GM12875 (cell line): ENCODE data around the gene NCK2.

Experiments
- H3K4me3 ChIP-seq: one replicate; pipeline ENCODE4 v1.5.1; 2011; ENCODE audit warnings: low read depth, low read length, control low read depth
- CTCF ChIP-seq: IDR thresholded peaks from 2 replicates; pipeline ENCODE4 v1.5.1; 2011; ENCODE audit warnings: low read depth, mild to moderate bottlenecking, control low read depth, inconsistent platforms, low read length, moderate library complexity, borderline replicate concordance; ENCODE audit not compliant: insufficient read depth

The NCK2 gene

DNA sequence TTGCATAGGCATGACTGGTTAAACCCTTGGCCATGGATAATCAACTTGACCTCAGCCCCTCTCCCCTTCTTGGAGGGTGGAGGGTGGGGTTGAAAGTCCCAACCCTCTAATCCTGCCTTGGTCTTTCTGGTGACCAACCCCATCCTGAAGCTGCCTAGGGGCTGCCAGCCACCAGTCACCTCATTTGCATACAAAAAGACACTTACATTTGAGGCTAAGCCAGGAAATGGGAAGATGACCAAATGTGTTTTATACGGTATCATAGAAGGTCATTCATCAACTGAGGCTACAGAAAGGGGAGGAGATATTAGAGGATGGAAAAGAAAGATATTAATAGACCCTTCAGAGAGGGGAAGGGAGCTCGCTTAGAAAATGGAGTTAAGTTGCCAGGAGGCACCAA lies 96.8 kb downstream of the NCK2 start:
- no peak overlapping the region for H3K4me3 ChIP-seq
- TF ChIP-seq CTCF, result no peak

DNA sequence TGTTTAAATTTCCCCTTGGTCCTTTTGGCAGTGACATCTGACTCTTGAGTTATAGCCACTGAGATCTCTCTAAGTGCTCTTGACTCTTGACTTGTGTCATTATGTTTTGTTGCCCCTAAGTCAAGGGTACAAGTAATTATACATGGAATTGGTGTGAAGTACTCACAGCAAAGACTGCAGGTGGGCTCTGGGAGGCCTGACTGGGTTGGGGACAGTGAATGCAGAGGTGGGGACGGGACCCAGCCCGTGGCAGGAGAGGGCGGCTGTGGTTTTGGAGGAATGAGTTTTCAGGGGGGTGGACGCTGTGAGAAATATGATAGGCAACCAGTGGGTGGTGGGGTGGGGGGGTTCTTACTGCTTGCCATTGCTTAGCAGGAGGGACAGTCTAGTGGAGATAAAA lies 97.8 kb downstream of the NCK2 start:
- TF ChIP-seq CTCF, result no peak
- no peak overlapping the region for H3K4me3 ChIP-seq

GRCh38 chr2:105843476-105844374 lies 99.0 kb downstream of the NCK2 start:
- no peak for TF ChIP-seq CTCF
- H3K4me3 ChIP-seq, result no peak overlapping the region

DNA sequence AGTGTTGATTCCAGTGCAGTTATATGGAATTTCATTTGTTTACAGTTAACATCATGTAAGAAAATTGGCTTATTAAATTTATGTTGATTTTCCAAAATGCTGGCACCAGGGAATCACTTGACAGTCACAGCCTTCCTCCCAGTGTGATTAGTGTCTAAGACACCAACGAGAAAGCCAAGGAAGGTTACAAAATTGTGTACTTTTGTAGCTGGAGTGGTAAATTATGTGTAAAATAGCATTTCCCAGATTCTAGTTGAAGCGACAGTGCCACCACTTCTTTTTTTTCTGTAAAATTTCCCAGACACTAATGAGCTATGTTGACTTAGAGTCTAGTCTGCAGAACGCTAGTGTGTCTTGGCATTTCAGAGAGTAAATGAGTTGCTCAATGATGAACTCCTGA lies 101.3 kb downstream of the NCK2 start:
- TF ChIP-seq CTCF, result no peak
- no peak overlapping the region for H3K4me3 ChIP-seq

- H3K4me3 ChIP-seq, result no peak overlapping the region
- TF ChIP-seq CTCF, result no peak
These were observed 102.3 kb downstream of the NCK2 start for GRCh38 chr2:105847056-105847455.

DNA sequence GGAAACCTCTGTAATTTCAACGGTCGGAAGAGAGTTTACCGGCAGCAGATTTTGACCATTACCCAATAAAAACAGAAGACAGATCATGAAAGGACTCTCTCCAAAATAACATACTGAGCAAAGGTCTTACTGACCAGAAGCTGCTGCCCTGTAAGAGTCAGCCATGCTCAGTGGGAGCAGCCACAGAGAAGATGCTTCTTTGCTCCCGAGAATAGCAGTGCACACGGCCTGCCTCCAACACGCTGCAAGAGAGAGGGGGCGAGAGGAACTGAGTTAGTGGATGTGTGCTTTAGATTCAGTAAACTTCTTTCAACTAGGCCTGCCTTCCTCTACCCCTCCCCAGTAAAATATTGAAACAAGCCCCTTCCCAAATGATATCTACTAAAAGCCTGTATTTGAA lies 103.7 kb downstream of the NCK2 start:
- no peak for TF ChIP-seq CTCF
- H3K4me3 ChIP-seq, result no peak overlapping the region

GRCh38 chr2:105849431-105850179 lies 104.9 kb downstream of the NCK2 start:
- no peak overlapping the region for H3K4me3 ChIP-seq
- TF ChIP-seq CTCF, result no peak
